HTR-8/SVneo (cell line): ENCODE data around the gene TYMP.

Experiments used
- DNase-seq: peaks from one replicate; pipeline ENCODE4 v3.0.0; 2011; ENCODE audit warnings: low spot score, mixed read lengths; ENCODE audit not compliant: insufficient read length
- FAIRE-seq: peaks from 2 replicates; lab custom pipeline; 2011; peaks lifted over from hg19 to GRCh38; lab: Jason Lieb, UNC

The TYMP gene

DNA sequence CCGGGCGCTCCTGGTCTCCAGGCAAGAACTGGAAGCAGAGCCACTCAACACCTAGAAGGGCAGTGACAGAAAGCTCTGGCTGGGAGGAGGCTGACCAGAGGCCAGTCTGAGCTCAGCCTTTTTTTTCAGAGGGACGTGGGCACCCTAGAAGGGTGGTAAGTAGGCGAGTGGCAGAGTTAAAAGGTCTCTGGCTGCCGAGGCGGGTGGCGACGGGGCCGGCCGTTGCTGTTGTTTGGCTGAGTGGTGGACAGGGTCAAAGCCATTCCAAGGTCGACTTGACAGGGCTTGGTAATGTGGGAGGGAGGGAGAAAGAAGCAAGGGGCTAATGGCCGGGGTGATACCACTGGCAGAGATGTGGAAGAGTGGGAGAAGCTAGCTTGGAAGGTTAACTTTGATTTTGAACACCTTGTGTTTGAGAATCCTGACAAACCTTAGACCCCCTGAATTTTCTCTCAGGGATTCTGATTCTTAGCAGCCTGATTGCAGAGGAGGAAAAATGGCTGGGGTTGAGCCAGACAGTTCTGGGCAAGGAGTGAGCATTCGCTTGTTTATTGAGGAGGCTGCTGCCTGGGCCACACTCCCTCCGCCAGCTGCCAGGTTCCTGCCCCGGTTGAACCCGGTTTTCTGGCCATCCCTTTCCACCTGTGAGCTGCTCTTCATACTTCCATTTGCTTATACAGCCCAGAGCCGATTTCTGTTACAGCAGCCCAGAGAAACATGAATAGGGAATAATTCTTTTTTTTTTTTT, 33.8 kb upstream of the TYMP start:
- DNase-seq (no peak), FAIRE-seq (no peak)

DNA sequence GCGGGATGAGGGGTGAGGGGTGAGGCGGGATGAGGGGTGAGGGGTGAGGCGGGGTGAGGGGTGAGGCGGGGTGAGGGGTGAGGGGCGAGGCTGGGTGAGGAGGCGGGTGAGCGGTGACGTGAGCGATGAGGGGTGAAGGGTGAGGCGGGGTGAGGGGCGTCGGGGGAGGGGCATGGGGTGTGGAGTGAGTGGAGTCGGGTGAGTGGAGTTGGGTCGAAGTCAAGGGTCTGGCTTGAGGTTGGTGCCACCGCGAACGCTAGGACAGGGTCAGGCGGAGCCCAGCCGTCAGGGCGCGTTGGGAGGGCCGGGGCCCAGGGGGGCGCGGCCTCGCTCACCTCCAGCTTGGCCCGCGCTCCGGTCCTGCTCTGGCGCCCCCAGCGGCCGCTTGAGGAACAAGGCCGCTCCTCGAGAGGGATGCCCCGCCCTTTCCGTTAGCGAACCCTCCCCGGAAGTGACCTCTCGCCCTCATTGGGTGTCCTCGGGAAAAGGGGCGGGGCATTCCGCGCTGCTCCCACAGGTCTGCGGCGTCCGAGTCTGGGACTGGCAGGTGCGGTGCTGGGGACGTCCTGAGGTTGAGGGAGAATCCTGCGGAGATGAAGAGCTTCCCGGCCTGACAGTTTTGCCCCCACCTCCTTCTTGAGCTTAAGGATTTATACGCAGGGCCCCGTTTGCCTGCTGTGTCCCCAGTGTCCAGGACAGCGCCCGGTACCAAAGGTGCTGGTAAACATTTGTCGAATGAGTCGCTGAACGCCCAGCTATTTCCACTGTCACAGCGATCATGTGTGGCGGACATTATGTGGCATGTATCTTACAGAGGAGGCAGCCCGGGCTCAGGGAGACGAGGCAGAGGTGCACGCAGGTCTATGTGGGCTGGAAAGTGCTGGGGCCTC, 33.0 kb upstream of the TYMP start, which contains the start of gene SYCE3:
TSS of gene SYCE3 (minus strand) at position 397 of the 890 bp plus-strand sequence. CDS start 6,514 bp downstream, outside the sequence.
- FAIRE-seq (peak; percentile 60), DNase-seq (peak; percentile 92)

DNA sequence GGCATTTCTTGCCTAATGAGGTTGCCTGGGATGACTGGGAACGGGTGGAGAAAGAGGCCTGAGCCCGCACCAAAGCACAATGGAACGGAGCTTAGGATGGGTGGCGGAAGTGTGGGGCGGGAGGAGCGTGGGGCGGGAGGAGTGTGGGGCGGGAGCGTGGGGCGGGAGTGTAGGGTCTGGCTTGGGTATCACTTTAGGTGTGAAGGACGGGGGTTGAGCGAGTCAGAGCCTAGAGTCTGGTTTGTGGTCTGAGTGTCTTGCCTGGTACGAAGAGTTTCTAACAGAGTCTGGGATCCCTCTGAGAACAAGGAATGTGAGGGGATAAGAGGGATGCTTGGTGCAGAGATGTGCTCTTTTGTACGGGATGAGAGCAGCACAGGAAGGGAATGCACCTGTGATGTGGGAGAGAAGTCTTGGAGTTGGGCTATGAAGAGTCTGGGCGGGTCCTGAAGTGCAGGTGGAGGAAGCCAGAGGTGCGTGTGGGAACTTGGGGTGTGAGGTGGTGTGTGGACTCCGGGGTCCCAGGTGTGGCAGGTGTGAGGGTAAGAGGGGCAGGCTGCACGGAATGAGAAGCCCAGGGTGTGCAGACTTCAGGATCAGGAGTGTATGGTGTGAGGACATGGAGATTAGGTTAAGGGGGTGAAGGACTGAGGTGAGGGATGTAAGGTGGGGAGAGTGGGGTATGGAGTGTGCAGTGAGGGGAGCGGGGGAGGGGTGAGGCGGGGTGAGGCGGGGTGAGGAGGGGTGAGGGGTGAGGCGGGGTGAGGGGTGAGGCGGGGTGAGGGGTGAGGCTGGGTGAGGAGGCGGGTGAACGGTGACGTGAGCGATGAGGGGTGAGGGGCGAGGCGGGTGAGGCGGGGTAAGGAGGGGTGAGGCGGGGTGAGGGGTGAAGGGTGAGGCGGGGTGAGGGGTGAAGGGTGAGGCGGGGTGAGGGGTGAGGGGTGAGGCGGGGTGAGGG, 31.9 kb upstream of the TYMP start:
- FAIRE-seq (no peak), DNase-seq (no peak)

DNA sequence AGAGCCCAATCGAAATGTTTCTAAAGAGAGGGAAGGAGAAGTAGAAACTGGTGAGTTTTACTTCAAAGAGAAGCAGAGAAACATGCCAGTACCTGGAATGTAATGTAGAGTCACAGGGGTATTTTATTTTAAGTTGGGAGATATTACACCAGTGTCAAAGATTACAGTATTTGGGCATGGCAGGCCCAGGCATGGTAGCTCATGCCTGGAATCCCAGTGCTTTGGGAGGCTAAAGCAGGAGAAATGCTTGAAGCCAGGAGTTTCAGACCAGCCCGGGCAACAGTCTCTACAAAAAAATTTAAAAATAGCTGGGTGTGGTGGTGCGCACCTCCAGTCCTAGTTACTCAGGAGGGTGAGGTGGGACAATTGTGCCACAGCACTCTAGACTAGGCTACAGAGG, 30.2 kb upstream of the TYMP start:
- FAIRE-seq (no peak), DNase-seq (no peak)

DNA sequence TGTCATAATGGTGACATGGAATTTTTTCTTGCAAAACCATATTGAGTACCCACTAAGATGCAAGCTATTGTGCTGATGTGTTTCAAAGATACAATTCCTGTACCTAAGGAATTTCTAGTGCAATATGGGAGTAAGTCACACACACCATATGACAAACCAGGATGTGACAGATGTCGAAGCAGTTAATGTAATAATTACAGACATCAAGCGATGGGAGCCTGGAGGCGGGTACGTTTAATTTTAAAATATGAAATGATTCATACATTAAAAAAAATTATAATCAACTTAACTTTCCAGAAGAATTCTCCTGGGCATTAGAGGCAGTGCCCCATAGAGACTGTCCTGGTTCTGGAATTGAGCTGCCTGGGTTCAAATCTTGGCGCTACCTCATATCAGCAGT, 26.9 kb upstream of the TYMP start:
- no peak for FAIRE-seq

DNA sequence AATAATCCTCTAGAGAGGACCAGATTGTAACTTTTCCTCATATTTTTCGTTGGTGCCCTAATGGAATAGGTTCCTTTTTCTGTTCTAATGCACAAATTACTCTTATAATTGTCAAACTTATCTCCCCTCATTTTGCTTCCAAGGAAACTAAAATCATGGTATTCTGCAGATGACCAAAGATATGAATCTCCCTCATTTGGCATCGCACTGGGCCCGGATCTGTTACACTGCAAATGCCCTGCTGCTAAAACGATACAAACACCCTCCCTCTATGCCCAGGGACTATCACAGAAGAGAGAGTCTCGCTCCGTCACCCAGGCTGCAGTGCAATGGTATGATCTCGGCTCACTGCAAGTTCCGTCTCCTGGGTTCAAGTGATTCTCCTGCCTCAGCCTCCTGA, 23.5 kb upstream of the TYMP start:
- FAIRE-seq (no peak), DNase-seq (no peak)

More for the DNA sequence above, 26.9 kb upstream of the TYMP start:
- DNase-seq, result no peak

DNA sequence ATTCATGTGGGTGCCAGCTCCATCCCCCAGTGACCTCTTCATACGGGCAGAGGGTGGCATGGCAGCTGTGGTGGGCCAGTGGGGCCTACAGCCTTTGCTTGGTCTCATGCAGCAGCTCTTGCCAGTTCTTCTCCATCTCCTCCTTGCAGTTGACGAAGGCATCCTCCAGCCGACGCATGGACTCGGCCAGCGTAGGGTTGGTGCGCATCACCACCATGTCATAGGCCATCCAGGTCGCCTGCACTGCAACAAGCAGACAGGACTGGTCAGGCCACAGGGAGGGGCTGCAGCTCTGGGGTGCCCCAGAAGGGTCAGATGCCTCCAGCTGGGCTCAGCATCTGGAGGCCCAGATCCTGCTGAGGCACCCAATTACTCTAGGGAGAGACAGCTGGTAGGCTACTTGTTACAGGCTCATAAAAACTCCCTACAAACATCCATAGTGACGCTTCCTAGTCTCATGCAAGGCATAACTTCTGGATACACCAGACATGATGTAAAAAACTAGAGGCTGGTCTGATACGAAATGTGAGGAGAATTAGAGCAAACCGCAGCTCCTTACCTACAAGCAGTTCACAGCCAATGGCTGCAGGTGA, 21.4 kb upstream of the TYMP start:
- DNase-seq (no peak), FAIRE-seq (no peak)

DNA sequence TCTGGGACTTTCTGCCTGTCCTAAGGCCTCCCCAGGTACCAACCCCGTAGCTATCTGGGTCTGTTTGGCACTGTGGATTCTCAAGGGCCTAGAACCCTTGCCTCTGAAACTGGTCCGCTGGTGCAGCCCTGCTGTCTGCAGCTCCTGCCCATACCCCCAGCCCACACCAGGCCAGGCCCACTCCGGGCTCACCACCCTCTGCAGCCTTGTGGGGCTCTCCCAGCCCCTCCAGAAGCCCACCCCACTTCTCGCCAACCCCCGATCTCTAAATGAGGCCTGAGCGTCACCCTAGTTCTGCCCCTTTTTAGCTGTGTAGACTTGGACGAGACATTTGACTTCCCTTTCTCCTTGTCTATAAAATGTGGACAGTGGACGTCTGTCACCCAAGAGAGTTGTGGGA, 20.6 kb upstream of the TYMP start:
- FAIRE-seq, result no peak
- no peak for DNase-seq

DNA sequence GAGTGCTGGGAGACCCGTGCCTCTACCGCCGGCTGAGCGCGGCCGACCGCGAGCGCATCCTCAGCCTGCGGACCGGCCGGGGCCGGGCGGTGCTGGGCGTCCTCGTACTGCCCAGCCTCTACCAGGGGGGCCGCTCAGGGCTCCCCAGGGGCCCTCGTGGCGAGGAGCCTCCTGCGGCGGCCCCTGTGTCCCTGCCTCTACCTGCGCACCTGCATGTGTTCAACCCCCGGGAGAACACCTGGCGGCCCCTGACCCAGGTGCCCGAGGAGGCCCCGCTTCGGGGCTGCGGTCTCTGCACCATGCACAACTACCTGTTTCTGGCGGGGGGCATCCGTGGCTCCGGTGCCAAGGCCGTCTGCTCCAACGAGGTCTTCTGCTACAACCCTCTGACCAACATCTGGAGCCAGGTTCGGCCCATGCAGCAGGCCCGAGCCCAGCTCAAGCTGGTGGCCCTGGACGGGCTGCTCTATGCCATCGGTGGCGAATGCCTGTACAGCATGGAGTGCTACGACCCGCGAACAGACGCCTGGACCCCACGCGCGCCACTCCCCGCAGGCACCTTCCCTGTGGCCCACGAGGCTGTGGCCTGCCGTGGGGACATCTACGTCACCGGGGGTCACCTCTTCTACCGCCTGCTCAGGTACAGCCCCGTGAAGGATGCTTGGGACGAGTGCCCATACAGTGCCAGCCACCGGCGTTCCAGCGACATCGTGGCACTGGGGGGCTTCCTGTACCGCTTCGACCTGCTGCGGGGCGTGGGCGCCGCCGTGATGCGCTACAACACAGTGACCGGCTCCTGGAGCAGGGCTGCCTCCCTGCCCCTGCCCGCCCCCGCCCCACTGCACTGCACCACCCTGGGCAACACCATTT, 19.3 kb upstream of the TYMP start:
- DNase-seq (no peak), FAIRE-seq (no peak)

DNA sequence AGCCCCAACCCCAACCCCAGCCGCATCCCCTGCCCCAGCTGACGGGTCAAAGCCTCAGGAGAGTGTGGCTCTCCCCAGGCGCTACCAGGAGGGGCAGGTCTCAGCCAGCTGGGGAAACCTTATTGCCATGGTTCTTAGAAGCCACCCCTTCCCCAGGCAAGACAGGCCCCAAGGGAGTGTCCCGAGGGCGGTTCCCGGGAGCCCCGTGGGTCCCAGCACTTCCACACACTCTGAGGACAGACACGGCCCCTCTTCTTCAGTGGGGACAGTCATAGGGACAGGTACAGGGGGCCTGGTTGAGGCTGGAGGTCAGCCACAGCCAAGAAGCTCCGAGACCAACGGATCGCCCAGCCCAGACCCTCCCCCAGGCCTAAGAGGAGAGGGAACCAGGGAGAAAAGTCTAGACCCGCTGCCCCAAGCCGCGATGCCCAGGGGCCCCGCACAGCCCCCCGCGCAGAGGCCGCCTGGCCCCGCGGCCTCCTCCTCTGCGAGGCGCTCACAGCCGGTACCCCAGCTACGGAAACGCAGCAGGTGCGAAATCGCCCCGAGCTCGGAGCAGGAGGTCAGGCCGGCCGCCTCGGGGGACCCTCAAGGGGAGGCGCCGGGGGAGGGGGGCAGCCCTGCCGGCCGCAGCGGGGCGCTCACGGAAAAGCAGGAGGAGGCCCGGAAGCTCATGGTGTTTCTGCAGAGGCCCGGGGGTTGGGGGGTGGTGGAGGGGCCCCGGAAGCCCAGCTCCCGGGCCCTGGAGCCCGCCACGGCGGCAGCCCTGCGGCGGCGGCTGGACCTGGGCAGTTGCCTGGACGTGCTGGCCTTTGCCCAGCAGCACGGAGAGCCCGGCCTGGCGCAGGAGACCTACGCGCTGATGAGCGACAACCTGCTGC, 18.5 kb upstream of the TYMP start:
- DNase-seq (no peak), FAIRE-seq (no peak)

DNA sequence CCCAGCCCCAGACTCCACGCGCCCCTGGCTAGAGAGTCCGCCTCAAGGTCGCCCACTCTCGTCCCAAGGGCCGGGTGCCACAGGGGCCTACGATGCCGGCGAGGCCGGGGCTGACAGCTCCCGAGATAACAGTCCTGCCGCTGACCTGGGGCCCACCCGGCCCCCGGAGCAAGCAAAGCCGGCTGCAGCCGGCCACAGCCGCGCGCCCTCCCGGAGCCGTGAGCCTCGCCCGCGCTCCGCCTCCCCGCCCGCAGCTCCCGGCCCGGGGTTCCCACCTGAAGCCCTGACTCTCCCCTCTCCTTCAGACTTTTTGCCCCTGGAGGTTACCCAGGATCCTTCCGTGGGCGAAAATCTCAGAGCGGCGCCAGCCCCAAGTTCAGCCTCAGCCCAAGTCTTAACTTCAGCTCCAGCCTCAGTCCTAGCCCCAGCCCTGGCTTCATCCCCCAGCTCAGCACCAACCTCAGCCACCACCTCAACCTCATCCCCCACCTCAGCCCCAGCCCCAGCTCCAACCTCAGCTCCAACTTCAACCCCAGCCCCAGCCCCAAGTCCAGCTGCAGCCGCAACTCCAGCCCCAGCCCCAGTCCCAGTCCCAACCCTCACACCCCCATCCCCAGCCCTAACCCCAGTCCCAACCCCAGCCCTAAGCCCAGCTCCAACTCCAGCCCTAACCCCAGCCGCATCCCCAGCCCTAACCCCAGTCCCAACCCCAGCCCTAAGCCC, 17.6 kb upstream of the TYMP start:
- DNase-seq, result no peak

DNA sequence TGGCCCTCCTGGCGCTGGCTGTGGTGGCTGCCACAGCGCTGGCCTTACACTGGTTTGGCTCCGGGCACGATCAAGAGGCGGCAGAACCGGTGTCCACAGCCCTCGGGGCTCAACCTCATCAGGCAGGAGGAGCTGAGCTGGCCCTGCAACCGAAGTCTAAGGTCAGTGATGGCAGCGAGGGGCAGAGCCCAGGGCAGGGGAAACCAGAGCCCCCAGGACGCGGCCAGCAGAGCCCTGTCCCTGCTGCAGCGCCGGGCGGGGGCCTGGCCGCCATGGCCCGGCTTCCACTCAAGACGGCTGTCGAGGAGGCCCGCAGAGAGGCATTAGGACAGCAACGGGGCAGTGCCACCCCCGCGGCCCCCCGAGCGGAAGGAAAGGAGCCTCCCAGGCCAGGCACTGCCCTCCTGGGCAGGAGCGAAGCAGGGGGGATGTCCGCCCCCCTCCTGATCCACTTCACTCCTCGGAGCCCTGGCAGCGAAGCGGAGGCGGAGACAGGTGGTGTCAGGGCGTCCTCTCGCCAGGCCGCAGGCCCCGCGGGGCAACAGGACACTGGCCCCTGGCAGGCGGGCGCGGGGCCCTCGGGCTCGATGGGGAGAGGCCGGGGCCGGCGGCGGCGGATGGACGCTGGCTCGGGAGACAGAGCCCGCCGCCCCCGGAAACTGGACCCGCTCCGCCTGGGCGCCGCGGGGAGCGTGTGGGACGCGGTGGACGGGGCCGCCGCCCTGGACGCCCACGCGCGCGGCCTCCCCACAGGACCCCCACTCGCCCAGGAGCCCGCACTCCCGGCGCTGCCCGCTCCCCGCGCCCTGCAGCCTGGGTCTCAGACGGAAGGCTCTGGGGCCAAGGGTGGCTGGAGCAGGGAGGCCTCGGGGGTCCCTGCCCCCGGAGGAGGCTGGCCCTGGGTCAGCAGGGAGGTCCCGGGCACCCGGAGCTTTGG, 16.8 kb upstream of the TYMP start:
- DNase-seq (no peak), FAIRE-seq (no peak)

More for the DNA sequence above, 17.6 kb upstream of the TYMP start:
- FAIRE-seq, result no peak

DNA sequence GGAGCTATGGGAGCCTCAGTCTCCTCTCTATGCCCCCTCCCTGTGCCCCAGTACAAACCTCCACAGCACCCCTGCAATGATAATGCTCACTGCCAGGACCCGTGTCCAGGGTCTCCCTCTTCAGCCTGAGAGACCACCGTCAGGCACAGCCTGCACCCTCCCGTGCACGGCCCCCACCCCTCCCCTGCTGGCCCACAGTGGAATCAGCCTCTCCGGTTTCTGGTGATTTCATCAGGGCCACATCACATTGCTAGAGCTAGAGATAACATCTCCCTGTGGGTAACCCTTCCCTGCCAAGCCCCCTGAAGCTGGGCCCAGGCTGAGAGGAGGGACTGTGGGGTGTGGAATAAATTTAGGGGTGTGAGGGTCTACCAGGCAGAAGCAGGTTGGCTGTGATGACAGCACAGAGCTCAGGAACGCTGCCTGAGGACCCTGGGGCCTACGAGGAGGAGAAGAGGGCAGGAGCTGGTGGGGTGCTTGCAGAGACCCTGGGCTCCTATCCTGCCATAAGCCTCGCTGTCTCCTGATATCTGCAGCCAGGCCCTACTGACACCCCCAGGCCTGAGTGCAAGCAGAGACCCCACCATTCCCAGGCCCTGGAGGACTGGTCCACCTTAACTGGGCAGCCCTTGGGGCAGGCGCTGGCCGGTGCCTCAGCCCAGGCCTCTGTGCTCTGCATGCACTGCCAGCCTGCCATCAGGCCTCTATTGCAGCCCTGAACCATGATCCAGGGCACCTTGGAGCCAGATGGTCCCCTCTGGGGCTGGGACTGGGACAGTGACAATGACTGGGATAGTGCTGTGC, 15.9 kb upstream of the TYMP start, which contains the start of gene KLHDC7B:
TSS of gene KLHDC7B (plus strand) at position 378 of the 804 bp plus-strand sequence. CDS start at position 723, 345 bp downstream.
- no peak for DNase-seq
- no peak for FAIRE-seq

DNA sequence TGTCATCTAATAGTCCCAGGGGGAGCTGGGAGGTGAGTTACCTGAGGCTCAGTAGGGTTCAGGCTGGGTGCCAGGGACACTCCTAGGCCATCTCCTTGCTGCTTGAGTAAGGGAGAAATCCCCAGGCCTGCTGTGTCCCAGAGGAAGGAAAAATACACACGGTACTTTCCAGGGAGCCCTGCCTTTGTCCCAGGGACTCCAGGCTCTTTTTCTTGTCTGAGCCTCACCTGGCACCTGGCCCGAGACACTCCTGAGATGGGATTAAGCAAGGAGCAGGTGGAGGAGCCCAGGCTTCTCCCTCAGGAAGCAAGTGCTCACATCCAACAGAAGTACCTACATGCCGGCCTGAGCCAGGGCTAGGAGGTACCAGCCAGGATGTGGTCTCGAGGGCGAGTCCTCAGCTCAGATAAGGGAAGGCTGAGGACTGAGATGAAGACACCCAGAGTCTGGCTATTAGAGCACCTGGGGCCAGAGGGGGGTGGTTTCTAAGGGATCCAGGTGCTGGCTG, 15.0 kb upstream of the TYMP start:
- FAIRE-seq (no peak), DNase-seq (no peak)

DNA sequence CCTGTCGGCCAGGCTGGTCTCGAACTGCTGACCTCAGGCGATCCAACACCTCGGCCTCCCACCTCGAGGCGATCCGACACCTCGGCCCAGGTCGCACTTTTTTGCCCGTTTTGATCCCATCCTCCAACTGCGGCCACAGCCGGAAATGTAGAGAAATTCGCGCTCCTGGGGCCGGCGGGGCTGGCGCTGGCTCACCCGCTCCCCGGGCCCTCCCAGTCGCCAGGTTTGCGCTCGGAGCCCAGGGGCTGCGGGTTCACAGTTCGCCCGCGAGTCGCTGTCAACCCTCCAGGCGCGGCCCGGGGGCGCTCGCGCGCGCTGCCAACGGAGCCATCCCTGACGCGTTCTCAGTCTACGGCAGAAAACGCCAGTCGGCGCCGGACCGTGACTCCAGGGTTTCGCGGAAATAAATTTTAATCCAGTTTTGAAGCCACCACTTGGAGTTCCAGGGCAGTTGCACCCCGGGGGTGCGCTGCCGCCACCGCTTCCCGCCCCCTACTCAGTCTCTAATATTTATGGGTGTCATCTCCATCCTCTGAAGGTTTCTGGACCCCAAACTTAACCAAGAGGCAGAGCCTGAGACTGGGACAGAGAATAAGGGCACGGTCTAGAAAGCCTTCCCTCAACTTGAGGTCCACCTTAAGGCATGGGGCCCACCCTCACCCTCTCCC, 14.4 kb upstream of the TYMP start:
- FAIRE-seq (no peak), DNase-seq (no peak)
